H1 (cell line): ENCODE results near the gene ATP4A. TPM values are rescaled to one million over a fixed set of nuclear protein-coding genes. Genes with fewer than 3 reads are reported as not detected.

Experiments
- CHD7 ChIP-seq: fragments of 300-600 bp; sonication (generic); IDR thresholded peaks from 2 replicates; pipeline ENCODE4 v1.7.1; 2012; ENCODE audit warnings: low read length, moderate library complexity, mild to moderate bottlenecking, inconsistent platforms; ENCODE audit not compliant: insufficient replicate concordance
- JUND ChIP-seq: IDR thresholded peaks from 2 replicates; pipeline ENCODE4 v1.6.1; 2011; ENCODE audit warnings: mild to moderate bottlenecking, improper control_type of control experiment, low read length
- polyA plus RNA-seq, 7 experiments: library from polyadenylated mRNA; depleted of rRNA in 3 of 7; stranded (reverse) in 5 of 7; unstranded in 2 of 7; fragments of >200 nt in 5 of 7; fragments of 200-250 nt in 2 of 7; gene quantifications; 1 replicate in 5 of 7; 2 replicates in 1 of 7; 4 replicates in 1 of 7; pipeline versions ENCODE4 v1.2.1 to v1.2.3, GENCODE V29; 2011 to 2013; ENCODE audit warnings: missing spikeins in 2 of 7, mixed read lengths in 2 of 7
- total RNA-seq: library from RNA; stranded (reverse); fragmentation: NEBNext Ultra II Directional; extraction: Animal tissue kit (Norgen Biotek cat#: 25700); gene quantifications from 2 replicates; pipeline ENCODE4 v1.2.1, GENCODE V29; 2021

ATP4A gene
- total and polyA plus RNA-seq, 2 of the 8 experiments (the other 6 are each of a cell fraction or from before 2014, with no cell fraction given): 0.50 to 1.2 TPM

- TF ChIP-seq JUND: no peak
- no peak for TF ChIP-seq CHD7
Observed at GRCh38 chr19:35609851-35610353, 46.4 kb upstream of the ATP4A start (continued).
